HepG2 (cell line): Measurements from ENCODE around the gene ZNF638. TPM values are rescaled to one million over a fixed set of nuclear protein-coding genes. Genes with fewer than 3 reads are reported as not detected.

ENCODE experiments used
- ATAD3A ChIP-seq: sonication (generic); formaldehyde crosslinking; IDR thresholded peaks from 2 replicates; pipeline ENCODE4 v1.4.0; 2020; ENCODE audit warnings: missing genetic modification reagents
- BCL6 ChIP-seq: IDR thresholded peaks from 2 replicates; pipeline ENCODE4 v1.6.1; 2016; ENCODE audit warnings: missing genetic modification reagents, missing compliant biosample characterization
- CAMTA2 ChIP-seq: sonication (generic); formaldehyde crosslinking; IDR thresholded peaks from 2 replicates; pipeline ENCODE4 v1.4.0; 2020; ENCODE audit warnings: mild to moderate bottlenecking, missing genetic modification reagents, borderline replicate concordance
- E2F5 ChIP-seq: sonication (generic); formaldehyde crosslinking; conservative IDR thresholded peaks from 2 replicates; pipeline ENCODE4 v1.4.0; 2020; ENCODE audit warnings: missing genetic modification reagents
- GFI1 ChIP-seq: sonication (generic); formaldehyde crosslinking; IDR thresholded peaks from 2 replicates; pipeline ENCODE4 v1.5.0; 2020; ENCODE audit warnings: missing genetic modification reagents, mild to moderate bottlenecking, borderline replicate concordance
- GTF2F1 ChIP-seq: fragments of 150-350 bp; IDR thresholded peaks from 2 replicates; pipeline ENCODE4 v1.6.1; 2014; ENCODE audit warnings: low read length
- HHEX ChIP-seq: IDR thresholded peaks from 2 replicates; pipeline ENCODE4 v1.6.1; 2016; ENCODE audit warnings: control low read depth
- IKZF1 ChIP-seq: fragments of 450-650 bp; IDR thresholded peaks from 2 replicates; pipeline ENCODE4 v1.7.1; 2016
- JUNB ChIP-seq: sonication (generic); formaldehyde crosslinking; IDR thresholded peaks from 2 replicates; pipeline ENCODE4 v1.8.0; 2022; ENCODE audit warnings: missing genetic modification reagents, mild to moderate bottlenecking, borderline replicate concordance
- MTF2 ChIP-seq: sonication (generic); formaldehyde crosslinking; IDR thresholded peaks from 2 replicates; pipeline ENCODE4 v1.5.0; 2020; ENCODE audit warnings: missing genetic modification reagents, borderline replicate concordance
- MXI1 ChIP-seq: IDR thresholded peaks from 3 replicates; pipeline ENCODE4 v1.6.1; 2012; ENCODE audit warnings: low read depth, low read length, inconsistent platforms, borderline replicate concordance
- MYNN ChIP-seq: sonication (generic); formaldehyde crosslinking; IDR thresholded peaks from 2 replicates; pipeline ENCODE4 v1.4.0; 2020; ENCODE audit warnings: mild to moderate bottlenecking, low read depth, missing genetic modification reagents
- NFKB2 ChIP-seq: sonication (generic); formaldehyde crosslinking; IDR thresholded peaks from 2 replicates; pipeline ENCODE4 v1.4.0; 2020; ENCODE audit warnings: missing genetic modification reagents, borderline replicate concordance
- PHF21A ChIP-seq: sonication (generic); formaldehyde crosslinking; IDR thresholded peaks from 2 replicates; pipeline ENCODE4 v1.5.0; 2020; ENCODE audit warnings: mild to moderate bottlenecking, missing genetic modification reagents
- RELA ChIP-seq: sonication (generic); formaldehyde crosslinking; IDR thresholded peaks from 2 replicates; pipeline ENCODE4 v1.4.0; 2020; ENCODE audit warnings: missing genetic modification reagents
- RXRA ChIP-seq: sonication (generic); formaldehyde crosslinking; IDR thresholded peaks from 2 replicates; pipeline ENCODE4 v1.5.1; 2020; ENCODE audit warnings: missing genetic modification reagents
- SALL2 ChIP-seq: sonication (generic); formaldehyde crosslinking; IDR thresholded peaks from 2 replicates; pipeline ENCODE4 v1.8.1; 2023; ENCODE audit warnings: mild to moderate bottlenecking, missing genetic modification reagents, inconsistent platforms
- SOX5 ChIP-seq: IDR thresholded peaks from 2 replicates; pipeline ENCODE4 v1.6.1; 2016; ENCODE audit warnings: borderline replicate concordance
- TRIM24 ChIP-seq: sonication (generic); formaldehyde crosslinking; IDR thresholded peaks from 2 replicates; pipeline ENCODE4 v1.8.0; 2022; ENCODE audit warnings: mild to moderate bottlenecking, missing genetic modification reagents
- ZBTB21 ChIP-seq: sonication (generic); formaldehyde crosslinking; IDR thresholded peaks from 2 replicates; pipeline ENCODE4 v1.4.0; 2020; ENCODE audit warnings: missing genetic modification reagents
- ZBTB42 ChIP-seq: sonication (generic); formaldehyde crosslinking; IDR thresholded peaks from 2 replicates; pipeline ENCODE4 v1.5.0; 2020; ENCODE audit warnings: mild to moderate bottlenecking, missing genetic modification reagents
- ZFP62 ChIP-seq: sonication (generic); formaldehyde crosslinking; IDR thresholded peaks from 2 replicates; pipeline ENCODE4 v1.4.0; 2020; ENCODE audit warnings: missing genetic modification reagents
- ZMAT3 ChIP-seq: sonication (generic); formaldehyde crosslinking; conservative IDR thresholded peaks from 2 replicates; pipeline ENCODE4 v1.7.0; 2021; ENCODE audit warnings: missing genetic modification reagents
- ZNF530 ChIP-seq: sonication (generic); formaldehyde crosslinking; IDR thresholded peaks from 2 replicates; pipeline ENCODE4 v1.5.0; 2020; ENCODE audit warnings: low read depth, mild to moderate bottlenecking, missing genetic modification reagents
- ZNF547 ChIP-seq: sonication (generic); formaldehyde crosslinking; IDR thresholded peaks from 2 replicates; pipeline ENCODE4 v1.5.1; 2020; ENCODE audit warnings: mild to moderate bottlenecking, missing genetic modification reagents
- ZNF687 ChIP-seq: sonication (generic); formaldehyde crosslinking; IDR thresholded peaks from 2 replicates; pipeline ENCODE4 v1.5.1; 2020; ENCODE audit warnings: mild to moderate bottlenecking, missing genetic modification reagents, moderate library complexity
- ZNF7 ChIP-seq: IDR thresholded peaks from 2 replicates; pipeline ENCODE4 v1.6.1; 2016; ENCODE audit warnings: missing biosample characterization, missing genetic modification reagents
- polyA plus RNA-seq, 8 experiments: library from polyadenylated mRNA; depleted of rRNA in 3 of 8; stranded (reverse) in 7 of 8; unstranded in 1 of 8; fragments of >200 nt; fragmentation: Illumina TruSeq in 4 of 8; extraction: Trizol in 4 of 8; gene quantifications; 2 replicates each; pipeline versions ENCODE4 v1.2.1 to v1.2.3, GENCODE V29; 2011 to 2016; ENCODE audit warnings: low read depth in 4 of 8, missing spikeins in 1 of 8, mixed read lengths in 1 of 8; ENCODE audit not compliant: insufficient read depth in 1 of 8
- total RNA-seq, 5 experiments: library from RNA; depleted of rRNA; stranded (reverse); fragments of >200 nt; fragmentation: Illumina TruSeq; extraction: Trizol; gene quantifications; 2 replicates each; pipeline ENCODE4 v1.2.3, GENCODE V29; 2016; ENCODE audit warnings: low read depth in 1 of 5

The ZNF638 gene
- total and polyA plus RNA-seq, 2 of the 13 experiments (the other 11 are each of a cell fraction or from before 2014, with no cell fraction given), result 92.7 to 144 TPM

GRCh38 chr2:71331581-71332434 lies at the start of gene ZNF638 (continued):
- TF ChIP-seq SOX5 (CRISPR knock-in tag) (no peak; the same call in 1 of the 2 replicates), ZFP62 (CRISPR knock-in tag) (no peak), NFKB2 (CRISPR knock-in tag) (peak; percentile 37; the same call in 1 of the 2 replicates), ZNF547 (no peak; the same call in 1 of the 2 replicates), GFI1 (CRISPR knock-in tag) (0 out of 2 replicates have a peak, but pooled peaks have one; percentile 27), SALL2 (CRISPR knock-in tag) (no peak), ZNF687 (peak; percentile 92), GTF2F1 (no peak), RELA (CRISPR knock-in tag) (no peak; the same call in 1 of the 2 replicates), PHF21A (CRISPR knock-in tag) (peak; percentile 21; the same call in 1 of the 2 replicates), CAMTA2 (peak; percentile 60; the same call in 1 of the 2 replicates), TRIM24 (CRISPR knock-in tag) (no peak), MTF2 (CRISPR knock-in tag) (peak; percentile 87; the same call in 1 of the 2 replicates), MYNN (CRISPR knock-in tag) (no peak), ZNF7 (CRISPR knock-in tag) (no peak), BCL6 (CRISPR knock-in tag) (peak; percentile 33; the same call in 1 of the 2 replicates), RXRA (CRISPR knock-in tag) (no peak; the same call in 1 of the 2 replicates), ATAD3A (CRISPR knock-in tag) (no peak), HHEX (CRISPR knock-in tag) (no peak), JUNB (CRISPR knock-in tag) (peak; percentile 63; the same call in 1 of the 2 replicates), IKZF1 (no peak), ZMAT3 (CRISPR knock-in tag) (peak; percentile 65; the same call in 1 of the 2 replicates), E2F5 (CRISPR knock-in tag) (peak; percentile 47; the same call in 1 of the 2 replicates), ZBTB42 (CRISPR knock-in tag) (no peak), ZBTB21 (no peak), ZNF530 (no peak), MXI1 (peak; percentile 72; the same call in 1 of the 3 replicates)
